GM19351 (cell line): ENCODE results near the gene ERBB4.
A peak's percentile ranks its signal among the peaks of the same experiment; 100 is the strongest.

Experiments
- ATAC-seq: cut with Tn5 transposase; IDR thresholded peaks from one replicate; pipeline ENCODE4 v1.9.1; 2021; ENCODE audit warnings: mild to moderate bottlenecking, moderate library complexity; ENCODE audit not compliant: unreplicated experiment

Gene ERBB4

DNA sequence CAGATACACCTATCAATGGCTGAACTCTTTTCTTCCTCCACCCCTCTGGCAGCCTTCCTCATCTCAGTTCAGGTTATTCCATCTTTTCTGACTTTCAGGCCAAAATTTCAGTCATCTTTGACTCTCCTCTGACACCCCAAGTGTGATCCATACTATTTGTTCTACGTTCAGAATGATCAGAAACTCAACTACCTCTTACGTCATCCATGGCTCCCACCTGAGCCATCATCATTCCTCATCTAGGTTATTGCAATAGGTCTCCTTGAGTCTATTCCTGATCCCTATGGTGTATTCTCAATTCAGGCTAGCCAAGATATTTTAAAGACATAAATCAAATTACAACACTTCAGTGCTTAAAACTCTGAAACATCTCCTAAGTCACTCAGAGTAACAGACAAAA lies 589.7 kb downstream of the ERBB4 start:
- no peak for ATAC-seq

DNA sequence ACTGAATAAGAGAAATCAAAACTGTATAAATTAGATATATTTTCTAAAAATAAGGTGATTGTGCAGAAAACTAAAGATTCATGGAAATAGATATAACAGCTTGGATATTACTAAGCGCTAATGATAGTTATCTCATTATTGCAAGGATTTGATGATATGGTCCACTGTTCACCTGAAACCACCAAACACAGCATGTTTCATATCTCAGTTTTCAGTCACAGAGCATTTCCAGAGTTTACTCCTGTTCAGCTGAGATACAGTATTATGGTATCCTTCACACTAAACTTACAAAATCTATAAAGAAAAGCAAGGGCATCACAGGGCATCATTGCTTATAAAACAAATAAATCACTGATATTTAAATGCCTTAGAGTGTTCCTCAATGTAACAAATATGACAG lies 591.6 kb downstream of the ERBB4 start:
- ATAC-seq: peak; percentile 36

DNA sequence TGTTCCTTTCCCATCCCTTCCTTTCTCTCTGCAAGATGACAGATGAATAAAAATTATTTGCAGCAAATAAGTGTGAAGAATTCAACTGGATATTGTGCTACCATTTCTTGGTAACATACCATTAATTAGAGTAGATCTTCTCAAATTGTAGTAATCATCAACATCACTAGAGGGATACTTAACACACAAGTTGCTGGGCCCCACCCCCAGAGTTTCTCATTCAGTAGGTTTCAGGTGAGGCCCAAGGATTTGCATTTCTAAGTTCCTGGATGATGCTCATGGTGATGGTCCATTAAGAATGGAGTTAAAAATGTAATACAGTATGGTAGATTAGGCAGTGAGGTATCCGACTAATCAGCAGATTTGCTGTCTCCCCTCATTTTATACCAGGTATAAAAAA lies 594.0 kb downstream of the ERBB4 start:
- ATAC-seq: peak; percentile 91

DNA sequence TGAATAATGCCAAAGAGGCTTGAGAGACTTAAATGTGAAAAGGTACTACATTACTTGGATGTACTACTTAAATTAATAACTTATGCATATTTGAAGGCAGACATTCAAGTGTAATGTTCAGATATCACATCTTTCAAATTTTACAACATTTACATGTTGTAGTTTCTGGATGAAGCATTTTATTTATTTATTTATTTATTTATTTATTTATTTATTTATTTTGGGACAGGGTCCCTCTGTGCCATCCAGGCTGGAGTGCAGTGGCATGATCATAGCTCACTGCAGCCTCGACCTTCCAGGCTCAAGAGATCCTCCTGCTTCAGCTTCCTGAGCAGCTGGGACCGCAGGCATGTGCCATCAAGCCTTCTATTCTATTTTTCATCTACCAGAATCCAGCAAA lies 596.4 kb downstream of the ERBB4 start:
- ATAC-seq: no peak

DNA sequence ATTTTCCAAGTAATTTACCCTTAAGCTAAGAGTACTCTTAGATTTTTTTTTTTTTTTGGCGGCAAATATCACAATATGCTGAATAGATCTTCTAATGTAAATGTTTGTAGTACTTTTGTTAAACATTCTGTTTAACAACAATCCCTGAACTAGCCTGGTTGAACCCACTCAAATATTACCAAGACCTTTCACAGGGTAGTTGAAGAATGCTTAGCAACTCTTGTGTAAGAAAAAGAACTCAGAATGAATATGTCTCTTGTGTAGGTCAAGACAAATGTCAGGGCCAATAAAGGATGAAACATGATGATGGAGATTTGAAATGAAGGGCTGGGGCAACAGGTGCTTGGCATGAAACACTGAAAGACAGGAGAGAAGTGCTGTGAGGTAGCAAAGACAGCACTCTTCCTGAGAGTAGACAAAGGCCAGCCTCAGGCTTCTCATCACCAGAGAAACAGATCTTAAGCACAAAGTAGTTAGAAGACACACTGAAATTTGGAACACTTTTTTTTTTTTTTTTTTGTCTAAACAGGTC lies 597.3 kb downstream of the ERBB4 start:
- ATAC-seq: no peak

DNA sequence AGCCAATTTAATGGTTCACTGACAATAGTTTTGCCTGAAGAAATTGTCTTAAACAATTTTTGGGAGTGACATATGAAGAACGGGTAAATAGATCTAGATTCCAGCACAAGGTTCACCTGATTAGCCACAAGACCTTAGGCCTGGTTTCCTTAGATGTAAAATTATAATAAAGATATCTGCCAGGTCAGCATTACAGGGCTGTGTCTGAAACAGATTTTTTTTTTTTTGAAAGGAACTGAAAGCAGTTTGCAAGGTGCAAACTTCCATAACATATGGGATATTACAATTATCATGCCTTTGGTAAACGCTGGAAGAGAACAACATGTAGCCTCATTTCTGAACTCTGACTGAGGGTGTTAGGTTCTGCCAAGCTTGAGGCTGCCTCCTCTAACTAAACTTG lies 599.4 kb downstream of the ERBB4 start:
- no peak for ATAC-seq

DNA sequence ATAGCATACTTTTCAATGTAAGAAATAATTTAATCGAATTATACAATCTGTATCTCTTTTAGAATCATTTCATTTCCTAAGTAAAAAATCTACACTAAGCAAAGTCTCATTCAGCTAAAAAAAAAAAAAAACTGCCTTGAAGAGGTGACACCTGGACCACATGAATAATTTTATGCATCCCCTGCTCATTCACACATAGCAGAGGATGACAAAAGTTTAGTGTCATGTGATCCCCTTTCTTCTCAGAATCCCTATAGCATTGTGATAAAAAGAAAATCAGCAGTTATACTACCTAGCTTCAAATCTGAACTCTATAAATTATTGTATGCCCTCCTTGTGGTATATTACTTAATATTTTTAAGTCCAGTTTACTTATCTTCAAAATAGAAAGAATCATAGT lies 603.8 kb downstream of the ERBB4 start:
- no peak for ATAC-seq

DNA sequence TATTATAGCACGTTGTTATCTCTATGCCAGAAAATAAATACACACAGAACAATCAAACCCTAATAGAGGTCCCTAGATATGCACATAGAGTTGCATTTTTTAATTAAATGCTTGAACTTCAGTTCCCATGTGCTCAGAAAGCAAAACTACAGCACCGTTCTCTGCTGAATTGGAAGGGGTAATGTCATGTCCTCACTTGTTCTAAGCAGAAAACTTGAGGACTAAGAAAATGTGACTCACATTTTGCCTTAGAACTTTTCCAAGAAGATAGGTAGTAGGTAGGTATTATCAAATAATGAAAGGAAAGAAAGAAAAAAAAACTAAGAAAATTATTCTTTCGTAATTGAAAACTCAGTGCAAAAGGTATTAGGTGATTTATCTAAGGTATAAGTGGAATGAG lies 607.3 kb downstream of the ERBB4 start:
- no peak for ATAC-seq

DNA sequence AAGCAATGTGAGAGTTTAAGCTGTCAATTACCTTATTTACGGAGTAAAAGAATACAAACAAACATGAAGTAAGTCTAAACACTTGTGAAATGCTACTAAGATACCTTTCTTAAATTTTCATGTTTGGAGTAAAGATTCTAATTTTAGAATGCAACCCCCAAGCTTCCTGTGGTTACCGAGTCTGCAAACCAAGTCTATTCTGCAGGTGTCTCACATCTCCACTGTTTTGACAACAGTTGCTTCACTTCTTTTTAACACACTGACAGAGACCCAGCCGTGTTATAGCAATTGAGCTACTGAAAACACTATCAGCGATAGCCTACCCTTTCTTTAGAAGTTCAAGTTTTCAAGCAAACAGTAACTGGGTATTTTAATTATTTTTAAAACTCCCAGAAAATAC lies 608.3 kb downstream of the ERBB4 start:
- ATAC-seq: peak; percentile 98

DNA sequence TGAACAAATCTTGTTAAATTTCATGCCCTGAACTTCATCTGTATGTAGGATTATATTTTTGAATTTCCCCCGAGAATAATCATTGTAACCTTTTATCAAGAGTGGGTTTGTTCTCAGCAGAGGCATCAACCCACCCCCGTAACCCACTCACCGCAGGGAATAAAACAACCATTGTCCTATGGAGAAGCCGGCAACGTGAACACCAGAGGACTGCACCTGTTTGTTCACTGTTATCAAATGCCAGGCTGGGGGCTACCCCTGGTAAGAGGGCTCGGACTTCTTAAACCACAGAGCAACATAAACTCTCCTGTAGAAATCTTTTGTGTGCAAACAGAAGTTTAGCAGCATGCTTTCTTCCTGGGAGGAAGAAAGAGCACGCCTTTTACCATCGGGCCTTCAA lies 610.4 kb downstream of the ERBB4 start:
- no peak for ATAC-seq

DNA sequence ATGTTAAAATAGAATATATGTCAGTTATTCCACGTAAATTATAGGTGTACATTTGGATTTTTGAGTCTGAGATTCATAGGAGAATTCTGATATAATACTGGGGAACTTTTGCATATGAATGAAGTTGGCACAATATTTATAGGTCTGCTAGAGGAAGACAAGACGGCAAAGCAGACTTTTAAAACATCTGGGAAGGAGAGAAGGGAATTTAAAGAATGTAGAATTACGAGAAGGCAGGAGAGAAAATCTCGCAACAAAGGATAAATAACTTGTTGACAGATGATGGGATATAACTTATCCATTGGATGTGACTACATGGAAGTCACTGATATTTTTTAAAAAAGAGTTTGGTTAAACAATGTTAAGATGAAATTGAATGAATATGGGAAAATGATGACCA lies 615.6 kb downstream of the ERBB4 start:
- ATAC-seq: no peak

DNA sequence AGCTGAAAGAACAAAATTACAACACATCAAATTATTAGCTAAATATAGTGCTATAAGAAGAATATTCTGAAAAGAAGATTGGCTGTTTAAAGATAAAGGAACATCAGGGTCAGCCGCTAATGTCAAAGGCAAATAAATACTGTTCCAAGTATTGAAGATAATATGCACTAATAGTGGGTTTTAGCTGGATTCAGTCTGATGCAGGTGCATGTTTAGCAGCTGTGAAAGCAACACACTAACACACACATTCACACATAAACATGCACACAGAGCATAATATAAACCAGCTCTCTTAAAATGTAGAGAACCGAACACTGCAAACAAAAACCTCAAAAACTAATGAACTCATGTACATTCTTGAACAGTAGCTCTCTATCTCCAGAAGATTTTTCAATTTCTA lies 634.6 kb downstream of the ERBB4 start:
- no peak for ATAC-seq

DNA sequence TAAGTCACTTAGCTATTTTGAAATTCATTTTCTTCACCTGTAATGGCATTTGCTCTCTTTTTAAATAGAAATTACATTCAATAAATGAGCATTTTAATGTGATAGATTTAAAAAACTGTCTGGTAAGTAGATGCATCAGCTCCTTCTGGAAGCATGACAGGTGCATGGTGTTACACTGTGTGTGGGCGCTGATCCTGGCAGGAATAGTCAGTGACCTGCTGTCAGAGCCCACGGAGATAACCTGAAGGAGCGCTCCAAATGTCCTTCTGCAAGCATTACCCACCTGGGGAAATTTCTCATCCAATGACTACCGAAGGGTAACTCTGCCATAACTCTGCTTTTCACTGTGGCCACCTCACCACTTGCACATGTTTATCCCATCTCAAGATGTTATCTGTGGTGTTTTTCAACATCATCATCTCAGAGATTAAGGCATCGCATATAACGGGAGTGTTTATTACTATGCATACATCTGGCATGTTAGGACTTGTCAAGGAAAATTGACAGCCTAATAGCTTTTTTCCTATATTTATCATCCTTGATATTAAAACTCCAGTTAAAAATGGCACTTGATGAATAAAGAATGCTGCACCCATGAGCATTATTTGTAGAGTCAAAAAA lies 637.3 kb downstream of the ERBB4 start:
- no peak for ATAC-seq

DNA sequence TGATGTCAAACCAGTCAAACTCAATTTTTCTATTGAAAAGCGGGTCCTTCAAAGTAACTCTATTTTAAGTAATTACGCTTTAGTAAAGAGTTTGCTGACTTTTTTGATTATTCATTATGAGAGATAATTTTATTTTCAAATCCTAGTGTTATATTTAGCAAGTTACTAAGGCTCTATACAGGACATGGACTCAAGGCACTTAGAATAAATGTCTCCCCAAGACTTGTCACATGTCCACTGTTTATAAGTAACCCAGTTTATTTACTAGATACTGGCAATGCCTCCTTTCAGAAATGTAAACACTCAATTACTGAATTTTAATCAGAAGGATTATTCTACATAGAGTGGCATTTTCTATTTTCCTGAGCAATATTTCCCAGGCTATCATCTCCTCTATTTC lies 638.1 kb downstream of the ERBB4 start:
- no peak for ATAC-seq

DNA sequence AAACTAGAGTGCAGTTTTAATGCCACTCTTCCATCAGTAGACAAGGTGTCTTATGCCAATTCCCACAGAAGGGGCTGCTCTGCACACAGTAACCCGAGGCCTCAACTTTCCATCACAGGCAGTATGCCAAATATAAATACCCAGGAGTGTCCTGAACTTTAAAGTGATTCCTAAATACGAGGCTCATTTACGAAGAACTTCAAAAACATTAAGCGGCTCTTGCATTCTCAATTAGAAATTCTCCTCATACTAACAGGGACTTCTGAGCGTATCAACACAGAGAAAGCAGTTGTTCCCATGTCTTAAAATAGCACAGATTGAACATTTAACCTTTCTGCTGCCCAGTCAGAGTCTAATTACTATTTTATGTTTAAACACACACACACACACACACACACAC lies 638.6 kb downstream of the ERBB4 start:
- ATAC-seq: no peak

DNA sequence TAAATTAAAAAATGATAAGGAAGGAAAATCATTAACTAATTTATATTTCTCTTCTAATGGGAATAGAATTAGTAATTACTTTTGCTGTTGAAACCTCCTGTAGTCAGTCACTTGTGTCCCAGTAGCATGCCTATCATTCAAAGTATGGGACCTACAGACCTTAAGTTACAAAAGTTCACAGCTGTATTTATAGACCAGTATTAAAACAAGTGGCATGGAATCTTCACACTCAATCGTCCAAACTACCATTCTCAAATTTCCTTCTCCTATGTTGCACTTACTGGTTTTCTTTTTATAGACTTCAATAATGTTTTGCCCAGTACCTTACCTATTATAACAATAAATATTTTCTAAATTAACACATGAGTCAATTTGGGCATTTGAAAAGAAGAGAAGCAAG lies 639.9 kb downstream of the ERBB4 start:
- no peak for ATAC-seq

DNA sequence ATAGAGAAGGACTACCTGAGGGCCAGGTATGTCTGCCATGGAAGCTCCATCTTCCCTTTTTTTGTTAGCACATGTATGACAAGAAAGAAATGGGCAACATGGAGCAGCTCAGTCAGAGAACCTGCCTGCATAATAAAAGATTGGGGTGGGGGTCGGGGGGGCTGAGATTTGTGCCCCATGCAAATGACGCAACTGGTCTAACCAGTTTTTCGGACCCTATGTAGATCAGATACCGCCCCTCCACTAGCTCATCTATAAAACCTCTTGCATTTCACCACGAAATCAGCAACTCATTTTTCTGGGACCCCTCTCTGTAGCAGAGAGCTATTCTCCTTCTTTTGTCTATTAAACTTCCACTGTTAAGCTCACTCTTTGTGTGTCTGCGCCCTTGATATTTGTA lies 657.2 kb downstream of the ERBB4 start:
- ATAC-seq: no peak

DNA sequence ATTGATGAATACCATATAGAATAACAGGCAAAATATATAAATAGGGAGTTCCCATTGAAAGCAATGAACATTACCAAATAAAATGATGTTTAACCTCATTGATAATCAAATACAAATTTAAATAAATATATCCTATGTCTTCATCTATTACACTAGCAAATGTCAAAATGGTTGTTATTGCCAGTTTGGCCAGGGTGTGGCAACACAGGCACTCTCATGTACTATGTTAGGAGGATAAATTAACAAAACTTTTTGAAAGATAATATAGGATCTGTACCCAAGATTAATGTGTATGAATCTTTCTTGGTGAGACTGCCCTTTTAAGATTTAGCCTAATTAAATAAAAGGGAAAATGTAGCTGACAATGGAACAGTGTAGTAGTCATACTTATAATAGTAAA lies 659.3 kb downstream of the ERBB4 start:
- peak; percentile 66 for ATAC-seq

DNA sequence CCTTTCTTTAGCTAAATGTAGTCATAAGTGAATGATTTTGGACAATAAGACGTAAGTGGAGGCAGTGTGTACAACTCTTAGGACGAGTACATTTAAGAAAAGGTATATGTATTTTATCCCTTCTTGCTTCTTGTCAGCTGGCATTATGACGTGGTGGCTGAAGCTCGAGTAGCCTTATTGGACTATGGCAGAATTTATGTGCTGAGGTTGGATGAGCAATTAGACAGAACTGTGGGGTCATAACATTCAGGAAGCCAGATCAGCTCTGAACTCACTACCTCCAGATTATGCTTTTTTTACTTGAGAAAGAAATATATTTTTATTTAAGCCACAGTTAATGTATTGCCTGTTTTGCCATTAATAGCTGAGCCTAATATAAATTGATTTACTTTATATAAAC lies 661.5 kb downstream of the ERBB4 start:
- ATAC-seq: no peak

DNA sequence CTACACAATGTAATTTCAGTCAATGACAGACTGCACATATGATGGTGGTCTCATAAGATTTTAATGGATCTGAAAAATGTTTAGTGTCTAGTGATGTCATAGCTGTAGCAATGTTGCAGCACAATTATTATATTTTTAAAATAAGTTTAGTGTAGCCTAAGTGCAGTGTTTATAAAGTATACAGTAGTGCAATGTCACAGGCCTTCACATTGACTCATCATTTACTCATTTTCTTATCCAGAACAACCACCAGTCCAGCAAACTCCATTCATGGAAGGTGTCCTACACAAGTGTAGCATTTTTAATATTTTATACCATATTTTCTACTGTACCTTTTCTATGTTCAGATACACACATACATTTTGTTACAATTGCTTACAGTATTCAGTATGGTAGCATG lies 663.1 kb downstream of the ERBB4 start:
- ATAC-seq: no peak

DNA sequence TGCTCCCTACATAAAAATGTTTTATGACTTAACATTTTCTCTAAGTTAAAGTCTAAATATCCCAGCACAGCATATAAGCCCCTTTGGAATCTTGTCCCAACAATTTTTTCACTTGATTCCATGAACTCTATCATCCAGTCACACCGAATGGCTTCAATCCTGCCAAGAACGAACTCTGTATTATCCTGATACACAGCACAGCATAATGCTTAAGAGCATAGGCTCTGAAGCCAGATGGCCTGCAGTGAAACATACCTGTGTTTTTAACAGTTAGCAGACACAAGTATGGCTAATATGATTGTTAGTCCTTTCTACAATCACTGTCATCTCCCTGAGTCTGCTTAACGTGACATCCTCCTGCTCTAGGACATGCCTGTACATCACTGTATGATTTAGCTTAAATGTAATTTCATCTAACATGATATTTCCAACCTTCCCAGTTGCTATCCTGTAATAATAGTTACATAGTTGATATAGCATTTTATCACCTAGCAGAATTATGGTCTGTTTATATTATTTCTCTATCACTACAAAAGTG lies 669.5 kb downstream of the ERBB4 start:
- ATAC-seq: no peak

DNA sequence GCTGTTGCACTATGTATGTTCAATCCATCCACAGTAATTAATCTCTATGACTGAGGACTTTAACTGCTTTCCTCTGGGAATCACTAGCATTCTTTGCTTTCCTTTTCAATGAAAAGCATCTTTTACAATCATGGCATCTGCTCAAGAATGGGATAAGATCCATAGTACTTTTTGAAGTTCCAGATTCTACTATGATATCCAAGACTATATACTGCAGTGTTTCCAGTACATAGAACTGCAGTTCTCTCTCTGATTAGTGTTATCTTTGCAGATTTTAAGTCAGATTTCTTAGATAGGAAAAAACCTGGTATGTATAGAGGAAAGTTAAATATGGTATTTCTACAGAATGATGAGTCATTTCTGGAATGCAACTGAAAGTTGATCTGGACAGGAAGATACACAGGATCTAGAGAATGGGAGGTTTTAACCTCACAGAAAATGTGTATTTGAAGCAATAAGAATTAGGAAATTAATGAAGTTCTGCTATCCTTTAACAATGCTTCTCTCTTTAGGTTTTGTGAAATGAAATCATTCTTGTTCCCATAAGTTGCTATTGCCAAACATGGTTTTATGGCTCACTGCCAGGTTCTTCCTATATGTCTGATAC lies 670.7 kb downstream of the ERBB4 start:
- peak; percentile 97 for ATAC-seq

DNA sequence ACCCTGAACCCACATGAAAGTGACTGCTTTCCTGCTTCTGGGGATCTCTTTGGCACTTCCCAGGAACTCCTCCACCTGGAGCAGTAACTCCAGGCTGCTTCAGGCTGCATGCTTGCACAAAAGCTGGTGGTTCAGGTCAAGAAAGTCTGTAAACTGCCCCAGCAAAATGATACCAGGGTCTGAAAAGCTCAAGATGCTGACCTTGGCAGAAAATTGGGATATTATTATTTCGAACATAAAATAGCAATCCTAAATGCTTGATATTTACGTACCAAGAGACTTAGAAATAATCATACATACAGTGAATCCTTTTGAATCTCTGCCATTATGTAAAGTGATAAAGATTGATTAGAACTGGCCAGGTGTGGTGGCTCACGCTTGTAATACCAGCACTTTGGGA lies 674.3 kb downstream of the ERBB4 start:
- no peak for ATAC-seq
